Nephron progenitor cell (in vitro differentiated cells): Measurements from ENCODE around the gene MATCAP1.

Experiments used
- DNase-seq: peaks from one replicate; pipeline ENCODE4 v3.0.0; 2021
- H3K27ac Mint-ChIP-seq: 2 replicates; pipeline ENCODE4 v1.8.0; 2021; ENCODE audit warnings: mild to moderate bottlenecking, moderate library complexity, mixed read lengths
- H3K27me3 Mint-ChIP-seq: 2 replicates; pipeline ENCODE4 v1.8.0; 2021; ENCODE audit warnings: mild to moderate bottlenecking, low read depth, mixed read lengths; ENCODE audit not compliant: poor library complexity
- H3K36me3 Mint-ChIP-seq: 2 replicates; pipeline ENCODE4 v1.8.0; 2021; ENCODE audit warnings: low read depth, mixed read lengths
- H3K4me1 Mint-ChIP-seq: 2 replicates; pipeline ENCODE4 v1.8.0; 2021; ENCODE audit warnings: mixed read lengths
- H3K4me3 Mint-ChIP-seq: 2 replicates; pipeline ENCODE4 v1.8.0; 2021; ENCODE audit warnings: mild to moderate bottlenecking, moderate library complexity, mixed read lengths
- H3K9me3 Mint-ChIP-seq: 2 replicates; pipeline ENCODE4 v1.8.0; 2021; ENCODE audit warnings: mild to moderate bottlenecking, moderate library complexity, mixed read lengths
- TF ChIP-seq, protein P1 (sequence below): fragments of 200-600 bp; sonication (generic); IDR thresholded peaks from 2 replicates; pipeline ENCODE4 v1.5.0; 2021; ENCODE audit warnings: antibody characterized with exemption

The MATCAP1 gene

DNA sequence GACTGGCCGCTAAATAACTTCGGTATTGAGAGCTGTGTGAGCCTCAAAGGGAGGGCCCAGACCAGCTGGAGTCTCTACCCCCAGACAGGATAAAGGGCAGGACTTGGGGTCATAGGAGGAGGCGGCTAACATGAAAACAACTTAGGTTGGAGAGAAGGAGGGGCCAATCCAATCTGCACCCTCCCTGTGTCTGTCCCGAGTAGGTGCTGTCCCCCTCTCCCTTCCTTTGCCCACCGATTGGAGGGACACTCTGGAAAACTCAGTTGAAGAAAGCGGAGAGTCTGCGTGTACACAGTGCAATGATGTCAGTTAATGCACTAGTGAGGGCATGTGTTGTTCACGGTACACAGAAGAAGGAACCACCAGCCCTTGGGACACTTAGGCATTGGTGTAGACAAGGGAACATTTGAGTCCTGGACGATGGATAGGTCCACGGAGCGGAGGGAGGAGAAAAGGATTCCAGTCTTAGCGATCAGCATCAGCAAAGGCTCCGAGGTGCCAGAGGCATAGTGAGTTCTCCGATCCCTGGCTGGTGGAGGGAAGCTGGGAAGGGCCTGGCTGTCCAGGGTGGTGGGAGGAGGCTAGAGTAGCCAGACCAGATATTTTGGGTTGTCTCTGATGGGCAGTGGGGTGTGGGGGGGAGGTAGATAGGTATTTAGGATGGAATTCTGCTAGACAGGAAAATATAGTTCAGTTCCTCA is 12.7 kb downstream of the MATCAP1 start:
- H3K27me3 Mint-ChIP-seq = peaks cover 90% of the 10 kb centered on the region
- no peaks in the 10 kb centered on the region for H3K9me3 Mint-ChIP-seq
- DNase-seq = no peak
- H3K27ac Mint-ChIP-seq = no peak overlapping the region
- H3K4me1 Mint-ChIP-seq = peaks cover 40% of the 10 kb centered on the region
- H3K36me3 Mint-ChIP-seq = peaks cover 9% of the 10 kb centered on the region
- peak overlapping the region; percentile 86 for H3K4me3 Mint-ChIP-seq
- TF ChIP-seq, protein P1, sequence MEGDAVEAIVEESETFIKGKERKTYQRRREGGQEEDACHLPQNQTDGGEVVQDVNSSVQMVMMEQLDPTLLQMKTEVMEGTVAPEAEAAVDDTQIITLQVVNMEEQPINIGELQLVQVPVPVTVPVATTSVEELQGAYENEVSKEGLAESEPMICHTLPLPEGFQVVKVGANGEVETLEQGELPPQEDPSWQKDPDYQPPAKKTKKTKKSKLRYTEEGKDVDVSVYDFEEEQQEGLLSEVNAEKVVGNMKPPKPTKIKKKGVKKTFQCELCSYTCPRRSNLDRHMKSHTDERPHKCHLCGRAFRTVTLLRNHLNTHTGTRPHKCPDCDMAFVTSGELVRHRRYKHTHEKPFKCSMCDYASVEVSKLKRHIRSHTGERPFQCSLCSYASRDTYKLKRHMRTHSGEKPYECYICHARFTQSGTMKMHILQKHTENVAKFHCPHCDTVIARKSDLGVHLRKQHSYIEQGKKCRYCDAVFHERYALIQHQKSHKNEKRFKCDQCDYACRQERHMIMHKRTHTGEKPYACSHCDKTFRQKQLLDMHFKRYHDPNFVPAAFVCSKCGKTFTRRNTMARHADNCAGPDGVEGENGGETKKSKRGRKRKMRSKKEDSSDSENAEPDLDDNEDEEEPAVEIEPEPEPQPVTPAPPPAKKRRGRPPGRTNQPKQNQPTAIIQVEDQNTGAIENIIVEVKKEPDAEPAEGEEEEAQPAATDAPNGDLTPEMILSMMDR = no peak

DNA sequence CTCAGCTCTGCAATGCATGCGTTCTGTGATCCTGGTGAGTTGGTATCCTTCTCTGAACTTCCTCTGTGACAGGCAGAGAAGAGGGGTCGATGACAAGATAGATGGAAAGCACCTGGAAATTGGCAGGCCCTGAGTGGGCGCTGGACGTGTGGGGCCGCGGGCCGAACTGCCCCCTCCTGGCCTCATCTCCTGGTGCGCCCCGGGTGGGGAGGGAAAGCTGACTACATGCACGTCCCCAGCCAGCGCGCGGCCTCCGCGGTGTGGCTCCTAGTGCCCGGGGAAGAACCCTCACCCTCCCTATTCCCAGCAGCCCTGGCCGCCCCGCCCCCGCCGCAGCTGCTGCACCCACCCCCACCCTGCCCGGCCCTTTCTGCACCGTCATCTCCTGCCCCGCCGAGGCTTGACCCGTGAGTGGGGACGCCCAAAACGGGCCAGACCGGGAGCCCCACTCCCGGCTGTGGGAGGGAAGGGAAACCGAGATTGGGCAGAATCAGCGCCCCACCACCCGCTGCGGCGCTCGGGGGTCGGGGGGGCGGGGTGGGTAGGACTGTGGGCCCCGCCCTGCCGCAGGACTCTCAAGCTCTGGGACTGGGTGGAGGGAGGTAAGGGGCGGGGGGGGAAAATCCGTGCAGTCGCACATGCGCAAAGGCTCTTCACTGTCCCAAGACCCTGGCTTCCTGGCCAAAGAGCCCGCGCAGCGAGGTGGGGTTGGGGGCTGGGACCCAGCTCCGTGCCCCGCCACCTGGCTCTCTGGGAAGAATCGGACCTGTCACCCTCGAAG is 13.4 kb downstream of the MATCAP1 start, which contains the start of gene NOL3:
TSS of gene NOL3 (plus strand) at position 371 of the 781 bp plus-strand sequence.
- Mint-ChIP-seq H3K4me1 (peaks cover 40% of the 10 kb centered on the region), H3K36me3 (peaks cover 1% of the 10 kb centered on the region), H3K4me3 (peak within 1 kb of the TSS; percentile 86), H3K27ac (no peak within 1 kb of the TSS), H3K27me3 (peaks cover 90% of the 10 kb centered on the region), H3K9me3 (no peaks in the 10 kb centered on the region)
- TF ChIP-seq, protein P1 = no peak
- DNase-seq = peak; percentile 80

DNA sequence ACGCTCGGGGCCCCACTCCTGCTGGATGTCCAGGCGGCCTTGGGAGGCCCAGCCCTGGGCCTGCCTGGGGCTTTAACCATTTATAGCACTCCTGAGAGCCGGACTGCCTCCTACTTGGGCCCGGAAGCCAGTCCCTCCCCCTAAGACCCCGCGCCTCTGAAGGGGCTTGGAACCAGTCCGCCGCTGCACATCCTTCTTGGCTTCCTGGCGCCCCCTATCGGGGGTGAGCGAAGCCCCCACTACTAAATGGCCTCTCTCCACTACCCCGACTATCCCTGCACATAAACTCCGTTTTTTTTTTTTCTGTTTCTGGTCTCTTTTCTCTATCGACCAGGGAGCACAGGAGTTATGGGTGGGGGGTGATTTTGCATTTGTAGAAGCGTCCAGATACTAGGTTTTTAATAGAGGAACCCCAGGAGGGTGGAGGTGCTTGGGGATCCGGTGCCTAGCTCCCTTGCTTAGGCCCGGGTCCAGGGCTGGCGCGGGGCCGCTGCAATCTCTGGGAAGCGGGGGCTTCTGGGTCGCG is 14.1 kb downstream of the MATCAP1 start:
- Mint-ChIP-seq H3K4me1 (peaks cover 40% of the 10 kb centered on the region), H3K27me3 (peaks cover 90% of the 10 kb centered on the region), H3K27ac (no peak overlapping the region), H3K36me3 (no peaks in the 10 kb centered on the region), H3K4me3 (peak overlapping the region; percentile 86), H3K9me3 (no peaks in the 10 kb centered on the region)
- TF ChIP-seq, protein P1 = peak; percentile 71
- DNase-seq = peak; percentile 83

DNA sequence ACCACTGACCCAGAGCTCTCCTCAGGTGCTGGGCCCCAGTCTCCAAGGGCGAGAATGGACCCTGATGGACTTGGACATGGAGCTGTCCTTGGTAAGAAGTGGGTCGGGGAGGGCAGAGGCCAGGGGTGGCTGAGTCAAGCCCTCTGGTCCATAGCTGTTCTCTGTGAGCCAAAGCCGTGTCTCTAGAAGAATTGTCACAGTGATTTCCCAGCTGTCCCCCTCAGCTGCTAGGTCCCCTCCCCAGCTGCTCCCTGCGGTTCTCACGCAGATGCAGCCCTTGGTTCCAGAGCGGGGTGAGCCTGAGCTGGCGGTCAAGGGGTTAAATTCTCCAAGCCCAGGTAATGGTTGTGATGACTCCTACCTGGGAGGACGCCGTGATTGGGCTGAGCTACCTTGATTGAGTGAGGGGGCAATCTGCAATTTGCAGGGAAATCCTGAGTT is 14.7 kb downstream of the MATCAP1 start:
- Mint-ChIP-seq H3K4me3 (peak overlapping the region; percentile 55), H3K36me3 (no peaks in the 10 kb centered on the region), H3K4me1 (peaks cover 40% of the 10 kb centered on the region), H3K27ac (no peak overlapping the region), H3K9me3 (no peaks in the 10 kb centered on the region), H3K27me3 (peaks cover 92% of the 10 kb centered on the region)
- TF ChIP-seq, protein P1 = no peak
- no peak for DNase-seq

DNA sequence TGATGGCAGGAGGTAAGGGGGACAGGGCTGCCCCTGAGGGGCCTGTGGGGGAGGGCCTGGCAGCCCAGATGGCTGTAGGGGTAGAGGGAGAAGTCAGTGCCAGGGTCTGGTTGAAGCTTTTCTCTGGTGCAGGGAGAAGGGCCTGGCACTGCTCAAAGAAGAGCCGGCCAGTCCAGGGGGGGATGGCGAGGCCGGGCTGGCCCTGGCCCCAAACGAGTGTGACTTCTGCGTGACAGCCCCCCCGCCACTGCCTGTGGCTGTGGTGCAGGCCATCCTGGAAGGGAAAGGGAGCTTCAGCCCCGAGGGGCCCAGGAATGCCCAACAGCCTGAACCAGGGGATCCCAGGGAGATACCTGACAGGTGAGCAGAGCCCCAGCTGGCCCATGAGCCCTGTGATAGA is 16.2 kb downstream of the MATCAP1 start:
- Mint-ChIP-seq H3K27me3 (peaks cover 92% of the 10 kb centered on the region), H3K36me3 (no peaks in the 10 kb centered on the region), H3K4me3 (no peak overlapping the region), H3K9me3 (no peaks in the 10 kb centered on the region), H3K4me1 (peaks cover 28% of the 10 kb centered on the region), H3K27ac (no peak overlapping the region)
- DNase-seq = no peak
- TF ChIP-seq, protein P1 = no peak
